Measurements from ENCODE around the gene LTB4R. TPM values are rescaled to one million over a fixed set of nuclear protein-coding genes. Genes with fewer than 3 reads are reported as not detected.
A peak's percentile ranks its signal among the peaks of the same experiment; 100 is the strongest.

Gene LTB4R
- total RNA-seq, 1 experiment from 2014 or later = 11.1 TPM

- DNase-seq (ENCODE audit: extremely low read depth, low read depth) = no peak
These were observed 55.1 kb downstream of the LTB4R start for GRCh38 chr14:24366413-24366720.

GRCh38 chr14:24366721-24367513 lies 55.6 kb downstream of the LTB4R start:
- DNase-seq (ENCODE audit: extremely low read depth, low read depth) = peak; percentile 92

Small RNA genes within 50 kb of the gene (small RNA-seq; reads per million reads assigned to genes)
- gene RF00026 = 0 reads per million in 2 experiments

Other genes with a start within 250 kb of the LTB4R start
- gene CPNE6, start 239.9 kb upstream of the LTB4R start, total RNA-seq (2014; rRNA removed; shearing (Covaris generic)) = not detected in 2 replicates
- 35.8 and 40.8 TPM in 2 replicates for gene PCK2, start 217.2 kb upstream of the LTB4R start, total RNA-seq (2014; rRNA removed; shearing (Covaris generic))
- gene DCAF11, start 196.7 kb upstream of the LTB4R start, total RNA-seq (2014; rRNA removed; shearing (Covaris generic)) = 49.6 and 54.1 TPM in 2 replicates
- 1.4 and 1.6 TPM in 2 replicates for gene NRL, start 196.6 kb upstream of the LTB4R start, total RNA-seq (2014; rRNA removed; shearing (Covaris generic))
- gene FITM1, start 180.8 kb upstream of the LTB4R start, total RNA-seq (2014; rRNA removed; shearing (Covaris generic)) = 0.45 and 0.84 TPM in 2 replicates
- gene PSME1, start 175.3 kb upstream of the LTB4R start, total RNA-seq (2014; rRNA removed; shearing (Covaris generic)) = 160 and 177 TPM in 2 replicates
- 29.6 and 33.5 TPM in 2 replicates for gene EMC9, start 169.9 kb upstream of the LTB4R start, total RNA-seq (2014; rRNA removed; shearing (Covaris generic))
- gene PSME2, start 164.9 kb upstream of the LTB4R start, total RNA-seq (2014; rRNA removed; shearing (Covaris generic)) = 204 and 205 TPM in 2 replicates
- 32.0 and 35.1 TPM in 2 replicates for gene RNF31, start 164.0 kb upstream of the LTB4R start, total RNA-seq (2014; rRNA removed; shearing (Covaris generic))
- 14.9 and 16.8 TPM in 2 replicates for gene IRF9, start 150.2 kb upstream of the LTB4R start, total RNA-seq (2014; rRNA removed; shearing (Covaris generic))
- gene REC8, start 139.4 kb upstream of the LTB4R start, total RNA-seq (2014; rRNA removed; shearing (Covaris generic)) = 1.4 and 4.6 TPM in 2 replicates
- 38.9 and 48.8 TPM in 2 replicates for gene IPO4, start 122.7 kb upstream of the LTB4R start, total RNA-seq (2014; rRNA removed; shearing (Covaris generic))
- 61.4 and 63.5 TPM in 2 replicates for gene TM9SF1, start 116.1 kb upstream of the LTB4R start, total RNA-seq (2014; rRNA removed; shearing (Covaris generic))
- gene TSSK4, start 105.8 kb upstream of the LTB4R start, total RNA-seq (2014; rRNA removed; shearing (Covaris generic)) = 0.20 TPM in 1 of 2 replicates, not detected in the other
- gene CHMP4A, start 98.0 kb upstream of the LTB4R start, total RNA-seq (2014; rRNA removed; shearing (Covaris generic)) = 51.2 and 82.4 TPM in 2 replicates
- gene MDP1, start 95.4 kb upstream of the LTB4R start, total RNA-seq (2014; rRNA removed; shearing (Covaris generic)) = 15.0 and 20.2 TPM in 2 replicates
- 207 and 223 TPM in 2 replicates for gene NEDD8, start 79.1 kb upstream of the LTB4R start, total RNA-seq (2014; rRNA removed; shearing (Covaris generic))
- gene GMPR2, start 78.6 kb upstream of the LTB4R start, total RNA-seq (2014; rRNA removed; shearing (Covaris generic)) = 88.7 and 89.5 TPM in 2 replicates
- 46.9 and 48.7 TPM in 2 replicates for gene TINF2, start 68.9 kb upstream of the LTB4R start, total RNA-seq (2014; rRNA removed; shearing (Covaris generic))
- gene TGM1, start 48.3 kb upstream of the LTB4R start, total RNA-seq (2014; rRNA removed; shearing (Covaris generic)) = 5.2 TPM in 2 replicates
- 32.2 and 34.2 TPM in 2 replicates for gene RABGGTA, start 39.9 kb upstream of the LTB4R start, total RNA-seq (2014; rRNA removed; shearing (Covaris generic))
- gene DHRS1, start 11.7 kb upstream of the LTB4R start, total RNA-seq (2014; rRNA removed; shearing (Covaris generic)) = 8.5 and 9.6 TPM in 2 replicates
- gene NOP9, start 11.7 kb upstream of the LTB4R start, total RNA-seq (2014; rRNA removed; shearing (Covaris generic)) = 16.2 and 16.6 TPM in 2 replicates
- gene CIDEB, start 3.5 kb upstream of the LTB4R start, total RNA-seq (2014; rRNA removed; shearing (Covaris generic)) = not detected in 2 replicates
- gene LTB4R2, start 1.4 kb upstream of the LTB4R start, total RNA-seq (2014; rRNA removed; shearing (Covaris generic)) = 7.7 and 8.6 TPM in 2 replicates
- 0.40 TPM in 1 of 2 replicates, not detected in the other for gene ADCY4, start 23.6 kb downstream of the LTB4R start, total RNA-seq (2014; rRNA removed; shearing (Covaris generic))
- not detected in 2 replicates for gene RIPK3, start 28.5 kb downstream of the LTB4R start, total RNA-seq (2014; rRNA removed; shearing (Covaris generic))
- gene NFATC4, start 56.7 kb downstream of the LTB4R start, total RNA-seq (2014; rRNA removed; shearing (Covaris generic)) = 17.7 and 23.6 TPM in 2 replicates
- 0.12 and 0.17 TPM in 2 replicates for gene NYNRIN, start 87.5 kb downstream of the LTB4R start, total RNA-seq (2014; rRNA removed; shearing (Covaris generic))
- gene CBLN3, start 118.2 kb downstream of the LTB4R start, total RNA-seq (2014; rRNA removed; shearing (Covaris generic)) = 1.1 and 1.2 TPM in 2 replicates
- gene KHNYN, start 118.5 kb downstream of the LTB4R start, total RNA-seq (2014; rRNA removed; shearing (Covaris generic)) = 51.1 and 58.3 TPM in 2 replicates
- gene SDR39U1, start 131.3 kb downstream of the LTB4R start, total RNA-seq (2014; rRNA removed; shearing (Covaris generic)) = 22.6 and 24.7 TPM in 2 replicates
- gene CMA1, start 196.8 kb downstream of the LTB4R start, total RNA-seq (2014; rRNA removed; shearing (Covaris generic)) = not detected in 2 replicates

Data from NCI-H460 (cell line).